ENCODE measurements around the gene MRPS15.
A peak's percentile ranks its signal among the peaks of the same experiment; 100 is the strongest.

MRPS15 gene

DNA sequence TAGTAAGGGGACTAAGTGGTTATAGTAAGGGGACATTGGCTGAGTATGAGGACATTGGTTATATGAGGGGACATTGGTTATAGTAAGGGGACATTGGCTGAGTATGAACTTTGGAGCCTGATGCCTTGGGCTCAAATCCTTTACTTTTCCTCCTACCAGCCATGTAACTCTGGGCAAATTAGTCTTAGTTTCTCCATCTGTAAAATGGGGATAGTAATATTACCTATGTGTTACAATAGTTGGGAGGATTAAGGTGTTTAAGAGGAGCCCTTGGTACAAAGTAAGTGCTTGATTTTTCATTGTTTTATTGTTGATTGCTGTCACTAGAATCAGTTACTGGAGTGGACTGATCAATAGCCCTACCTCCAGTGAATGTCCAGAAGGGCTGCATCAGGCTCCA lies 16.7 kb downstream of the MRPS15 start:
- TF ChIP-seq, protein P1, sequence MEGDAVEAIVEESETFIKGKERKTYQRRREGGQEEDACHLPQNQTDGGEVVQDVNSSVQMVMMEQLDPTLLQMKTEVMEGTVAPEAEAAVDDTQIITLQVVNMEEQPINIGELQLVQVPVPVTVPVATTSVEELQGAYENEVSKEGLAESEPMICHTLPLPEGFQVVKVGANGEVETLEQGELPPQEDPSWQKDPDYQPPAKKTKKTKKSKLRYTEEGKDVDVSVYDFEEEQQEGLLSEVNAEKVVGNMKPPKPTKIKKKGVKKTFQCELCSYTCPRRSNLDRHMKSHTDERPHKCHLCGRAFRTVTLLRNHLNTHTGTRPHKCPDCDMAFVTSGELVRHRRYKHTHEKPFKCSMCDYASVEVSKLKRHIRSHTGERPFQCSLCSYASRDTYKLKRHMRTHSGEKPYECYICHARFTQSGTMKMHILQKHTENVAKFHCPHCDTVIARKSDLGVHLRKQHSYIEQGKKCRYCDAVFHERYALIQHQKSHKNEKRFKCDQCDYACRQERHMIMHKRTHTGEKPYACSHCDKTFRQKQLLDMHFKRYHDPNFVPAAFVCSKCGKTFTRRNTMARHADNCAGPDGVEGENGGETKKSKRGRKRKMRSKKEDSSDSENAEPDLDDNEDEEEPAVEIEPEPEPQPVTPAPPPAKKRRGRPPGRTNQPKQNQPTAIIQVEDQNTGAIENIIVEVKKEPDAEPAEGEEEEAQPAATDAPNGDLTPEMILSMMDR (IDR thresholded peaks at IDR 0.05; ENCODE audit: low read depth, low read length), result no peak
- TF ChIP-seq EZH2phosphoT487 (IDR thresholded peaks at IDR 0.05; ENCODE audit: low read depth), result no peak
- no peaks in the 10 kb centered on the region for H3K36me3 ChIP-seq (replicated peaks; ENCODE audit: low read depth, low read length)
- H2AFZ ChIP-seq (ENCODE audit: low read depth, low read length), result no peak overlapping the region
- no peaks in the 10 kb centered on the region for H4K20me1 ChIP-seq (ENCODE audit: insufficient read depth, low read length)
- H3K4me2 ChIP-seq (ENCODE audit: low read length), result no peak overlapping the region
- H3K9ac ChIP-seq (ENCODE audit: low read length), result no peak overlapping the region
- no peaks in the 10 kb centered on the region for H3K9me3 ChIP-seq (ENCODE audit: insufficient read depth, low read length)
- H3K4me1 ChIP-seq (ENCODE audit: low read length), result peaks cover 9% of the 10 kb centered on the region
- H3K79me2 ChIP-seq (ENCODE audit: low read length), result no peaks in the 10 kb centered on the region
- no peak overlapping the region for H3K4me3 ChIP-seq (ENCODE audit: low read length)
- H3K27ac ChIP-seq (ENCODE audit: low read length), result no peak overlapping the region
- H3K27me3 ChIP-seq (ENCODE audit: low read depth, low read length), result no peaks in the 10 kb centered on the region

DNA sequence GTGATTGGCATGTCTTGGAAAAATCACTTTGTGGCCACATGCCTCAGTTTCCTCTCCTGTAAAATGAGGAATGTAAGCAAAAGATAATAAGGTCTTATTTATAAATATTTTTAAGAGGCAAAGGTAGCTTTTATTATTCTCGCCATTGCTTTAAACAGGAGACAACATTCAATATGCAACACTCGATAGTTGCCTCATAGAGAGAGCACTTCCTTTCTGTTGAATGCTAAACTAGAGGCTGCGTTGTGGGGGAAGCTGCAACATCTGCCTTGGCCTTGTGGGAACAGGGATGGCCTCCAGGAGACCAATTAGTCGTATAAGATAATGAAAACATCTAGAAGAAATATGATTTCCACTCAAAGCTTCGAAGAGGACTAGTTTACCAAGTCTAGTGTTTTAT lies 17.4 kb downstream of the MRPS15 start:
- no peak overlapping the region for H3K4me3 ChIP-seq (ENCODE audit: low read length)
- no peaks in the 10 kb centered on the region for H4K20me1 ChIP-seq (ENCODE audit: insufficient read depth, low read length)
- H3K27me3 ChIP-seq (ENCODE audit: low read depth, low read length), result no peaks in the 10 kb centered on the region
- no peaks in the 10 kb centered on the region for H3K79me2 ChIP-seq (ENCODE audit: low read length)
- H2AFZ ChIP-seq (ENCODE audit: low read depth, low read length), result no peak overlapping the region
- no peak for TF ChIP-seq EZH2phosphoT487 (IDR thresholded peaks at IDR 0.05; ENCODE audit: low read depth)
- TF ChIP-seq, protein P1 (IDR thresholded peaks at IDR 0.05; ENCODE audit: low read depth, low read length), result no peak
- no peaks in the 10 kb centered on the region for H3K36me3 ChIP-seq (replicated peaks; ENCODE audit: low read depth, low read length)
- no peaks in the 10 kb centered on the region for H3K9me3 ChIP-seq (ENCODE audit: insufficient read depth, low read length)
- peaks cover 9% of the 10 kb centered on the region for H3K4me1 ChIP-seq (ENCODE audit: low read length)
- H3K4me2 ChIP-seq (ENCODE audit: low read length), result peak overlapping the region; percentile 45
- no peak overlapping the region for H3K9ac ChIP-seq (ENCODE audit: low read length)
- H3K27ac ChIP-seq (ENCODE audit: low read length), result no peak overlapping the region

DNA sequence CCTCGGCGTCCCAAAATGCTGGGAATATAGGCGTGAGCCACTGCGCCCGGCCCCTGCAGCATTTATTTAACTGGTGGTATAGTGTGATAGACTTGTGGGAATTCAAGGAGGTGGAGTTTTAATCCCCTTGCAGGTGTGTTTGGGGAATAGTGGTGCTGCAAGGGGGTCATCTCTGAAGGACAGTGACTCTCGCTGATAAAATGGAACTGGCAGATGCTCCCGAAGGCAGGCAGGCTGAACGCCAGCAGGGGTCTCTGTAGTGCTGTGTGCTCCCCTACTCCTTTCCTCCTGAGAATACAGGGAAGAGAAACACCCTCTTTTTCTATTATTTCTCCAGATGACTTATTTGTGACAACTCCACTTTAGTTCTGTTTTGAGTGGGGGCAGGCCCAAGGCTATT lies 17.9 kb downstream of the MRPS15 start:
- H2AFZ ChIP-seq (ENCODE audit: low read depth, low read length), result no peak overlapping the region
- H3K4me3 ChIP-seq (ENCODE audit: low read length), result no peak overlapping the region
- H3K9ac ChIP-seq (ENCODE audit: low read length), result no peak overlapping the region
- H3K9me3 ChIP-seq (ENCODE audit: insufficient read depth, low read length), result no peaks in the 10 kb centered on the region
- TF ChIP-seq, protein P1 (IDR thresholded peaks at IDR 0.05; ENCODE audit: low read depth, low read length), result peak; percentile 43
- TF ChIP-seq EZH2phosphoT487 (IDR thresholded peaks at IDR 0.05; ENCODE audit: low read depth), result no peak
- H3K36me3 ChIP-seq (replicated peaks; ENCODE audit: low read depth, low read length), result no peaks in the 10 kb centered on the region
- H3K4me1 ChIP-seq (ENCODE audit: low read length), result peaks cover 9% of the 10 kb centered on the region
- no peak overlapping the region for H3K27ac ChIP-seq (ENCODE audit: low read length)
- H3K79me2 ChIP-seq (ENCODE audit: low read length), result no peaks in the 10 kb centered on the region
- H3K27me3 ChIP-seq (ENCODE audit: low read depth, low read length), result no peaks in the 10 kb centered on the region
- no peaks in the 10 kb centered on the region for H4K20me1 ChIP-seq (ENCODE audit: insufficient read depth, low read length)
- peak overlapping the region; percentile 45 for H3K4me2 ChIP-seq (ENCODE audit: low read length)

DNA sequence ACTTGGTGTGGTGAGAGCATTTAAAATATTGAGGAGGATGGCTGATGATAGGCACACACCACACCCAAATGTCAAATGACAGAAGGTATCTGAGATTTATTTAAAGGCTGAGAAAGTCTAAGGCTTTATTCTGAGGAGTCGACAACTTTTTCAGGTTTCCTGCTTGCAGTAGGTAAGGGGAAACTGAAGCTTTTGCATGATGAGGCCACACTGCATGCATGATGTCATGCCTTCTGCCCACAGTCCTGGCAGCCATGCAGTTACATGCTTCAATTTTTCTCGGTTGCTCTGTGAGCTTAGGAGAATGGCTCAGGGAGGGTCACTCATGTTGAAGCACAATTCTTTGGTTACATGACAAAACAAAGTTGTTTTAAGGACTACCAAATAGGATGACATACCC lies 20.9 kb downstream of the MRPS15 start:
- Histone ChIP-seq H2AFZ (ENCODE audit: low read depth, low read length) (no peak overlapping the region), H3K36me3 (replicated peaks; ENCODE audit: low read depth, low read length) (no peaks in the 10 kb centered on the region)
- TF ChIP-seq EZH2phosphoT487 (IDR thresholded peaks at IDR 0.05; ENCODE audit: low read depth), result no peak
- TF ChIP-seq, protein P1 (IDR thresholded peaks at IDR 0.05; ENCODE audit: low read depth, low read length), result no peak

More for the DNA sequence above, 20.9 kb downstream of the MRPS15 start:
- Histone ChIP-seq H3K27ac (ENCODE audit: low read length) (no peak overlapping the region), H3K4me2 (ENCODE audit: low read length) (no peak overlapping the region), H3K79me2 (ENCODE audit: low read length) (no peaks in the 10 kb centered on the region), H3K4me3 (ENCODE audit: low read length) (no peak overlapping the region), H4K20me1 (ENCODE audit: insufficient read depth, low read length) (no peaks in the 10 kb centered on the region), H3K9me3 (ENCODE audit: insufficient read depth, low read length) (no peaks in the 10 kb centered on the region), H3K9ac (ENCODE audit: low read length) (no peak overlapping the region), H3K4me1 (ENCODE audit: low read length) (peaks cover 9% of the 10 kb centered on the region), H3K27me3 (ENCODE audit: low read depth, low read length) (no peaks in the 10 kb centered on the region)
